GM19438 (cell line): ENCODE measurements around the gene DHX9.

Source experiments
- ATAC-seq: cut with Tn5 transposase; IDR thresholded peaks from one replicate; pipeline ENCODE4 v1.9.1; 2021; ENCODE audit warnings: low read depth; ENCODE audit not compliant: unreplicated experiment

The DHX9 gene

GRCh38 chr1:182835806-182836205, 3.3 kb upstream of the DHX9 start:
- ATAC-seq = no peak

DNA sequence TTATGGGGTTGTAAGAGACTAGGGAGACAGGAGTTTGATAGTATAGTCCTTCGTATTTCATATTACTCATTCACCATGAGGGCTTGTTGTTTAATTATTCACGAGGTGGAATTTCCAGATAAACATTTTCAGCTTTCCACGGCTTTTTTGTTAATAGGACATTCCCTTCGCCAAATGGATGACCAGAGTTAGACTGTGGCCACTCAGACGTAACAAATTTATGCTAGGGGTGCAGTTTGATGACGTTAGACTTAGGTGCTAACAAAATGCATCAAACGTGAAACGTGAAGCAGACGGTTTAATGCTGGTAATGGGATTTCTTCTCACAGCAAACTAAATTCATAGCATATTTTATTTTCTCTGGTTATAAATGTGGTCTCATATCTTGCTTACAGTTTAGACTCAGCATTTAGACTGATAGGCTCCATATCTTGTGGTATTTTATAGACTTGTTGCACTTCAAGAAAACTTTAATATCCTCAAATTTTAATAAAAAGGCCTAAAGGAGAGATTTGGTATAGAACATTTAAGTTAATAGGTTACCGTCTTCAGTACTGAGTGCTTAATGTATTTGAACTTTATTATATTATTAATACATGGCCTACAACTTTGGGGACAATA, 2.3 kb downstream of the DHX9 start:
- ATAC-seq = no peak

DNA sequence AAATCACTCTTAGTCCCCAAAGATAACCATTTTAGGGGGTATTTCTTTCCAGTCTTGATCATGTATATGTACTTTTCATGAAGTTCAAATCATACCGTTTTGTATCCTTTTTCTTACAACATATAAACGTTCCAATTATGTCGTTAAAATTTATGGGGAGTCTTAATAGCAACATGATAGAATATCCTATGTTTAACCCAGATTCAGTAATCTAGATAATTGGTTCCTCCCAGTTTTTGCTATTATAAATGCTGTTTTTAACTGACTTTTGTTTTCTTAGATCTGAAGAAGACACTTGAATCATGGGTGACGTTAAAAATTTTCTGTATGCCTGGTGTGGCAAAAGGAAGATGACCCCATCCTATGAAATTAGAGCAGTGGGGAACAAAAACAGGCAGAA, 3.1 kb downstream of the DHX9 start:
- ATAC-seq = no peak

GRCh38 chr1:182845379-182845778, 6.2 kb downstream of the DHX9 start:
- ATAC-seq = no peak

DNA sequence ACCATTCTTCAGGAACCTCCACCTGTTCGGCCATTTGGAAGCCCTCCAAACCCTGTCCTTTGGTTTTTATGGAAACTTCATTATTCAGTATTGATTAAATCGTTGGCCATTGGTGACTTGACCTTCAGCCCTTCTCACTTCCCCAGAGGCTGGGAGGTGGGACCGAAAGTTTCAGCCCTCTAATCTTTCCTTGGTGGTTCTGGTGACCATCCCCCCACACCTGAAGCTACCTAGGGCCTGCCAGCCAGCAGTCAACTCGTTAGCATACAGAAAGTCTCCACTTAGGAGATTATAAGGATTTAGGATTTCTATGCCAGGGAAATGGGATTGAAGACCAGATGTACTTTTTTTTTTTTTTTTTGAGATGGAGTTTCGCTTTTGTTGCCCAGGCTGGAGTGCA, 6.7 kb downstream of the DHX9 start:
- ATAC-seq = no peak

- no peak for ATAC-seq
Observed at GRCh38 chr1:182847105-182847504, 8.0 kb downstream of the DHX9 start.

GRCh38 chr1:182848736-182849135, 9.6 kb downstream of the DHX9 start:
- no peak for ATAC-seq

GRCh38 chr1:182850319-182850718, 11.2 kb downstream of the DHX9 start:
- no peak for ATAC-seq

DNA sequence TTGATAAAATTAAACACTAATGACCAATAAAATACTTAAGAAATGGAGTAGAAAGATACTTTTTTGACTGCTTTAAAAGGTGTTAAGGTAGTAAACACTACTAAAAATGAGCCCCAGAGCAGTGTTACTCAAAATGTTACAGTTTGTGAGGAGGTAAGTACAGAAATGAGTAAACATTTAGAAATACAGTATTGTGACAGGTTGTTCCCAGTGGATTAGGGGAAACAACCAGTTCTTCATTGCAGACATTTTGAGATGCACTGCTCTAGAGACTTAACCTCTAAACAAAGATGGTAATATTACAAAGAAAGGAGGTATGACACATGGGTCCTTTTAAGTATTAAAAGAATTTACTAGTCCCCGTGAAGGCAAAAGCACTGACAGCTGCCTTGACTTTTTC, 12.7 kb downstream of the DHX9 start:
- no peak for ATAC-seq

DNA sequence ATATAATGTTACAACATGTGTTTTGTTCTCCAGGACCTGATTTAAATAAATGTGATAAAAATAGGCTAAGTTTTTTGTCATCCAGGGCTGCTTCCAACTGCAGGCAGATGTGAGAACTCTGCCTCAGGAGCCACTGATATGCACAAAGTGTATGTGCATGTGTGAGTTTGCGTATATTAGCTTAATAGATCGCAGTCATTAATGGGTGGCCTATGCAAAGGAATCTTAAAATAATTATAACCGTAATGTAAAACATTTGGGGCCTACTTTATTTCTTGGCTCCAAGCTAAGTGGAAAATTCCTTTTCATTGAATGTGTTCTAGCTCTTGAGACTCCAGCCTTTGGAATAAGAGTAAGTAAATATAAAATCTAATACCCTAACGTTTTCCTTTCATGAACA, 16.8 kb downstream of the DHX9 start:
- ATAC-seq = no peak

DNA sequence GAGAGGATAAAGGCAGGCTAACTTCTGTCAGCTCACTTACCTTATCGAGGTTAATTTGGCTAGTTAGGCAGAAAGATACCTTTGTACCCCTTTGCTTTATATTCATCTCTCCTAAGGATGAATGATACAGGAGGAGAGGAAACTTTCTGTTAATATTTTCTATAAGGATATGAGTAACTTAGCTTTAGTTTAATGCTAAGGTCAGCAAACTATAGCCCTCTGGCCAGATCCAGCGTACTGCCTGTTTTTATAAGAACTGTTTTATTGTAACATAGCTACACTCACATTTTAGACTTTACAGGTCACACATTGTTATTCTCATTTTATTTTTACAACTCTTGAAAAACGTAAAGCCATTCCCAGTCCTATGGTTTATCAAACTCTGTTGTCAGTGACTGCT, 18.1 kb downstream of the DHX9 start:
- no peak for ATAC-seq

DNA sequence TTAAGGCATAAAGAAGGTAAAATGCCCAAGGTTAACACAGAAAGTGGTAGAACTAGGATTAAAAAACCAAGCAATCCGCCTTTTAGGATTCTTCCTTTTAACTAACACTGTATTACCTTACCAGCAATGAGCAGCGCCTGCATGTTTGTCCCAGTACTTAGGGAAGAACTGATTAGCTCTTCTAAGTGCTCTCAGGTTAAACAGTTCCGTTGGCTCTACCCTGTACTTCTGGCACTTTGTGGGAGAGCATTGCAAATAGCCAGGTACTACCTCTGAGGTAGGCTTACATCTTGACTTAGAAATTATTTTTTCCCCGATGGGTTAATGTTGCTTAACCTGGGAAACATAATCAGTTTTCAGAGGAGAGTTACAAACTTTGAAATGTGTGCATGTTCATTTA, 21.5 kb downstream of the DHX9 start:
- no peak for ATAC-seq

DNA sequence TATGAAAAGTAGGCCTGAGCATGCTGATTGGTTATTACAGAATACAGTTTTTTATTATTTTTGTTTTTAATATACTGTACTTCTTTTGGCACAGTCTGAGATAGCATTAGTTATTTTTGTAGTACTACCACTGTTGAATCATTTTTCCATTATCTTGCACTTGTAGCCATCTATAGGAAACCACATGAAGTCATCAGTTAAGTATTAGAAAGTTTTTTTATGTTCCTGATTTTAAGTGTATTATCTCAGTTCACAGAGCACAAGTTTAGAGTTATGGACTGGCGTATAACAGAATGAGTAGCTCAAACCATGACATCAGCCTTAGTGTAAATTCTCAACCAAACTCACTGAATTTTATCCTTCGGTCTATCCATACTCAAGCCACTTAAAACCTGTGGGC, 22.8 kb downstream of the DHX9 start:
- no peak for ATAC-seq

DNA sequence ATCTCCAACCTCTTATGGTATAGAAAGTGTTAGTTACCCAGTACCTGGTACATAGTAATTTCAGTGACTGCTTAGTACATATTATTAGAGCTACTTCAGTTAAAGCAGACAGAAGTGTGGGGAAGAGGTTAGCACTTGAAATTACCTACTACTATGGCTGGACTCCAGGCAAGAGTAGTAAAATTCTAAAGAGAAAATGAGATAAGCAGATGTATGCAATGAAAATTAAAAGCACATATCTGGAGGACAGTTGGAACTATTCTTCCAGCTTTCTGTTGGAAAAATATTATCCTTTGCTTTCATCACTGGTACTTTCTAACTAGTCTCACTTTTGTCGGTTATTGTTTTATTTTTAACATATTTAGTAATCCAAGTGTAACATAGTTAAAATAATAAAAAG, 23.7 kb downstream of the DHX9 start:
- no peak for ATAC-seq

DNA sequence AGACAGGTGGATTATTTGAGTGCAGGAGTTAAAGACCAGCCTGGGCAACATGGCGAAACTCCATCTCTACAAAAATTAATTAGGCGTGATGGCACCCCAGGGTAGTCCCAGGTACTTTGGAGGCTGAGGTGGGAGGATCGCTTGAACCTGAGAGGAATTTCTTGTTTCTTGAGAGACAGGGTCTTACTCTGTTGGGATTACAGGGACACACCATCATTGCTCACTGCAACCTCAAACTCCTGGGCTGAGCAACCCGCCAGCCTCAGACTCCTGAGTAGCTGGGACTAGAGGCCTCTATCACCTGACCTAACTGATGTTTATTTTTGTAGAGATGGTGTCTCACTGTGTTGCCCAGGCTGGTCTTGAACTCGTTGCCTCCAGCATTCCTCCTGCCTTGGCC, 24.8 kb downstream of the DHX9 start:
- ATAC-seq = no peak

DNA sequence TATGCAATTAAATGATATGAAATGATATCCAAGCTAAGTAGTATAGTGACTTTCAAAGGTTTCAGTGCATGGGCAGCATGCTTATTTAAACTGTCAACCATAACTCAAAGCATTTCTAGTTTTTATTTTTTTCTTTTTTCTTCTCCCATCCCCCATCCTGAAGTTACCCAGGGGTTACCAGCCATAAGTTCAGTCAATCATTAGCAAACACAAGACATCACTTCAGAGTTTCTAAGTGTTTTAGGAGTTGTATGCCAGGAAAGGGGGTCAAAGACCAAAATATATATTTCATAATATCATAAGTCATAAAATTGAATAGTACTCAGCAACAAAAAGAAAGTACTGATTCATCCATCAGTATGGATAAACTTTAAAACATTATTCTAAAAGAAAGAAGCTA, 28.7 kb downstream of the DHX9 start:
- no peak for ATAC-seq

DNA sequence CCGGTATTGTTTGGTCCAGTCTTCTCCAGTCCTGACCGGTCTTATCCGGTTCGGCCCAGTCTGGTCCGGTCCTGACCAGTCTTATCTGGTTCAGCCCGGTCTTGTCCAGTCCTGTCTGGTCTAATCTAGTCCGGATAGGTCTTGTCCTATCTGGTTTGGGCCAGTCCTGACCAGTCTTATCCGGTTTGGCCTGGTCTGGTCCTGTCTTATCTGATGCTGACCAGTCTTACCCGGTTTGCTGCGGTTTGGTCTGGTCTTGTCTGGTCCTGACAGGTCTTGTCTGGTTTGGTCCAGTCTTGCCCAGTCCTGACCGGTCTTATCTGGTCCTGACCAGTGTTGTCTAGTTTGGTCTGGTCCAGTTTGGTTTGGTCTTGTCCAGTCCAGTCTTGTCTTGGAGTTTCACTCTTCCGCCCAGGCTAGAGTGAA, 30.1 kb downstream of the DHX9 start:
- no peak for ATAC-seq

DNA sequence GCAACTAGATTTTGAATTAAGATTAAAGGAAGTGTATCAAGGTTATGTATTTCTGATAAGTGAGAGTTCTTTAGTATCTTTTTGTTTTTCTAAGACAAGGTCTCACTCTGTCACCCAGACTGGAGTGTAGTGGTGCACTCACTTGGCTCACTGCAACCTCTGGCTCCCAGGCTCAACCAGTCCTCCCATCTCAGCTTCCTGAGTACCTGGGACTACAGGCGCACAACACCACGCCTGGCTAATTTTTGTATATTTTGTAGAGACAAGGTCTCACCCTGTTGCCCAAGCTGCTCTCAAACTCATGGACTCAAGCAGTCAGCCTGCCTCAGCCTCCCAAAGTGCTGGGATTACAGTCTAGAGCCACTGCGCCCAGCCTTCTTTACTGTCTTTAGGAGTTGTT, 33.7 kb downstream of the DHX9 start:
- no peak for ATAC-seq

DNA sequence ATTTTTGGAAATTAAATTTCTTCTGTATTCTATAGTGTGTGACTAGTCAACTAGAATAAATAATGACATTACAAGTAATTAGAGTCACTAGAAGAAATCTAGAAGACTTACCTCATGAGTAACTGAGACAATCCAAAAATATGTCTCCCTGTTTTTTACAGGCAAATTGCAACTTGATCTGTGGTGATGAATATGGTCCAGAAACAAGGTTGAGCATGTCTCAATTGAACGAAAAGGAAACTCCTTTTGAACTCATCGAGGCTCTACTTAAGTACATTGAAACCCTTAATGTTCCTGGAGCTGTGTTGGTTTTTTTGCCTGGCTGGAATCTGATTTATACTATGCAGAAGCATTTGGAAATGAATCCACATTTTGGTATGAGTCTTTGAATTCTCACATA, 36.7 kb downstream of the DHX9 start:
- no peak for ATAC-seq

GRCh38 chr1:182877331-182877730, 38.2 kb downstream of the DHX9 start:
- no peak for ATAC-seq

- no peak for ATAC-seq
Observed at GRCh38 chr1:182877842-182878241, 38.7 kb downstream of the DHX9 start.

DNA sequence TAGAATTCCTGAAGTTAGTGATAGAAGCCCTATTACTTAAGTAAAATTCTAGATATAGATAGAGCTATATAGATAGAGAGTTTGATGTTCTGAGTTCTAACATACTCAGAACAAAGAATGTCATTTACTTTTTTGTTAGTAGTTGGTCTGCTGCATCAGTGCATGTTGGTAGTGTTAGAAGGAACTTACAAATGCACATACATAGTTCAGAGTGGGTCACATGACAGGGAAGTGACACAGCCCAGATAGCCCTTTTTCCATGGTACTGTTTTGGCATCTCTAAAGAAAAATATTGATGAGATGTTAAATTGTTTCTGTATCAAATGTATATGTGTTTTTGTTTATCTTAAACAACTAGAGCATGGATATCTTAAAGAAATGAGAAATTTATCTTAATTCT, 45.7 kb downstream of the DHX9 start:
- ATAC-seq = no peak

- no peak for ATAC-seq
Observed at GRCh38 chr1:182885591-182885990, 46.4 kb downstream of the DHX9 start.
